Measurements from ENCODE around the gene TMUB2.

TMUB2 gene

DNA sequence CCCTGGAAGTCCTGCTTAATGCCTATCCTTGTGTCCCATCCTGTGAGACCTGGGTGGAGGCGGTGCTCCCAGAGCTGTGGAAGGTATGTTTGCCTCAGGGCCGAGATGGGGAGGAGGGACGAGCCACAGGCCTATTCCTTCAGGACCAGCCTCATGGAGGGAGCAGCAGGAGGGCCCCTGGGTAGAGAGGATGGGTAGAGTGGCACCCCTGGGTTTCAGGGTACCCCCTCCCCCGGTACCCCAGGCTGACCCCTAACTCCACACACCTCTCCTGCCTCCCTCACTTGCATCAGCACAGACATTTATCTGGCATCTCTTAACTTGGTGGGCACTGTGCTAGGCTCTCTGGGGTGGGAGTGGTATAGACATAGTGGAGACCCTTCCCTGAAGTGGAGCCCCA is 9.1 kb upstream of the TMUB2 start:
- Histone ChIP-seq H3K9me3 (ENCODE audit: control insufficient read depth, insufficient read depth, low read depth, low read length) (0 out of 2 replicates have a peak, but pooled peaks cover 5% of the 10 kb centered on the region), H3K27ac (ENCODE audit: low read depth, low read length) (no peak overlapping the region), H3K27me3 (ENCODE audit: control insufficient read depth, insufficient read depth, low read length) (no peaks in the 10 kb centered on the region), H3K36me3 (ENCODE audit: control insufficient read depth, insufficient read depth, low read length) (peaks cover 50% of the 10 kb centered on the region), H3K9ac (ENCODE audit: low read length) (no peak overlapping the region), H3K4me3 (ENCODE audit: low read depth, low read length) (no peak overlapping the region), H3K4me1 (ENCODE audit: control insufficient read depth, insufficient read depth, low read length) (no peaks in the 10 kb centered on the region)

- 0 out of 2 replicates have a peak, but pooled peaks cover 5% of the 10 kb centered on the region for H3K9me3 ChIP-seq (ENCODE audit: control insufficient read depth, insufficient read depth, low read depth, low read length)
- H3K4me3 ChIP-seq (ENCODE audit: low read depth, low read length) = no peak overlapping the region
- peaks cover 55% of the 10 kb centered on the region for H3K36me3 ChIP-seq (ENCODE audit: control insufficient read depth, insufficient read depth, low read length)
- H3K9ac ChIP-seq (ENCODE audit: low read length) = no peak overlapping the region
- H3K4me1 ChIP-seq (ENCODE audit: control insufficient read depth, insufficient read depth, low read length) = no peaks in the 10 kb centered on the region
- no peak overlapping the region for H3K27ac ChIP-seq (ENCODE audit: low read depth, low read length)
- no peaks in the 10 kb centered on the region for H3K27me3 ChIP-seq (ENCODE audit: control insufficient read depth, insufficient read depth, low read length)
These were observed 8.6 kb upstream of the TMUB2 start for GRCh38 chr17:44178133-44178532.

DNA sequence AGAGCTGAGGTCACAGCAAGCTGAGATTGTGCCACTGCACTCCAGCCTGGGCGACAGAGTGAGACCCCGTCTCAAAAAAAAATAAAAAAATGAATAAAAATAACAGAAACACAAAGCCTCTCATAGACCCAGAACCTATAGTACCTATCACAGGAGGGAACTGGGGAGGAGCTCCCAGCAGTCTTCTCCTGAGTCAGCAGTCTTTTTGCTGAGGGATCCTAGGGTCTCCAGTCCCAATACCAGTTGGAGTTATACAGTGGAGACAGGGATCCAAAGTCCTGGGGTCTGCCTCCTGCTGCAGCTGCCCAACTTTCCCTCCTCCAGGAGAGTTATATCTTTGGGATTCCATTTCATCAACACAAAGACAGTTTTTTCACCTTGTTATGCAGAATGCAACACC is 3.7 kb upstream of the TMUB2 start:
- H3K4me3 ChIP-seq (ENCODE audit: low read depth, low read length) = no peak overlapping the region
- peaks cover 41% of the 10 kb centered on the region for H3K36me3 ChIP-seq (ENCODE audit: control insufficient read depth, insufficient read depth, low read length)
- 0 out of 2 replicates have a peak, but pooled peaks cover 5% of the 10 kb centered on the region for H3K9me3 ChIP-seq (ENCODE audit: control insufficient read depth, insufficient read depth, low read depth, low read length)
- H3K27ac ChIP-seq (ENCODE audit: low read depth, low read length) = no peak overlapping the region
- H3K27me3 ChIP-seq (ENCODE audit: control insufficient read depth, insufficient read depth, low read length) = no peaks in the 10 kb centered on the region
- H3K9ac ChIP-seq (ENCODE audit: low read length) = no peak overlapping the region
- H3K4me1 ChIP-seq (ENCODE audit: control insufficient read depth, insufficient read depth, low read length) = no peaks in the 10 kb centered on the region; the same call in 1 of the 2 replicates

DNA sequence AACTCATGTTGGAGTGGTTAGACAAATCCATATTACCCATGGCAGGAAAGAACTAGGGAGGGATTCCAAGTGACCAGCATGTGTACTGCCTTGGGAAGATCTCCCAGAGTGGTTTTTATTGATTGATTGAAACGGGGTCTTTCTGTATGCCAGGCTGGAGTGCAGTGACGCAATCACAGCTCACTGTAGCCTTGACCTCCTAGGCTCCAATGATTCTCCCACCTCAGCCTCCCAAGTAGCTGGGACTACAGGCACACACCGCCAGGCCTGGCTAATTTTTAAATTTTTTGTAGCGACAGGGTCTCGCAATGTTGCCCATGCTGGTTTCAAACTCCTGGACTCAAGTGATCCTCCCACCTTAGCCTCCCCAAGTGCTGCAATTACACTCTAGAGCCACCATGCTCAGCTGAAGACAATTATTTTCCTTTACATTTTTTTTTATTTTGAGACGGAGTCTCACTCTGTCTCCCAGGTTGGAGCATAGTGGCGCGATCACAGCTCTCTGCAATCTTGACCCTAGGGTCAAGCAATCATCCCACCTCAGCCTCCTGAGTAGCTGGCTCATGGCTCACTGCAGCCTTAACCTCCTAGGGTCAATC is 2.5 kb upstream of the TMUB2 start:
- H3K27me3 ChIP-seq (ENCODE audit: control insufficient read depth, insufficient read depth, low read length) = no peaks in the 10 kb centered on the region
- H3K9ac ChIP-seq (ENCODE audit: low read length) = no peak overlapping the region
- no peaks in the 10 kb centered on the region; the same call in 1 of the 2 replicates for H3K4me1 ChIP-seq (ENCODE audit: control insufficient read depth, insufficient read depth, low read length)
- H3K27ac ChIP-seq (ENCODE audit: low read depth, low read length) = no peak overlapping the region
- H3K4me3 ChIP-seq (ENCODE audit: low read depth, low read length) = no peak overlapping the region
- 0 out of 2 replicates have a peak, but pooled peaks cover 5% of the 10 kb centered on the region for H3K9me3 ChIP-seq (ENCODE audit: control insufficient read depth, insufficient read depth, low read depth, low read length)
- peaks cover 37% of the 10 kb centered on the region for H3K36me3 ChIP-seq (ENCODE audit: control insufficient read depth, insufficient read depth, low read length)

DNA sequence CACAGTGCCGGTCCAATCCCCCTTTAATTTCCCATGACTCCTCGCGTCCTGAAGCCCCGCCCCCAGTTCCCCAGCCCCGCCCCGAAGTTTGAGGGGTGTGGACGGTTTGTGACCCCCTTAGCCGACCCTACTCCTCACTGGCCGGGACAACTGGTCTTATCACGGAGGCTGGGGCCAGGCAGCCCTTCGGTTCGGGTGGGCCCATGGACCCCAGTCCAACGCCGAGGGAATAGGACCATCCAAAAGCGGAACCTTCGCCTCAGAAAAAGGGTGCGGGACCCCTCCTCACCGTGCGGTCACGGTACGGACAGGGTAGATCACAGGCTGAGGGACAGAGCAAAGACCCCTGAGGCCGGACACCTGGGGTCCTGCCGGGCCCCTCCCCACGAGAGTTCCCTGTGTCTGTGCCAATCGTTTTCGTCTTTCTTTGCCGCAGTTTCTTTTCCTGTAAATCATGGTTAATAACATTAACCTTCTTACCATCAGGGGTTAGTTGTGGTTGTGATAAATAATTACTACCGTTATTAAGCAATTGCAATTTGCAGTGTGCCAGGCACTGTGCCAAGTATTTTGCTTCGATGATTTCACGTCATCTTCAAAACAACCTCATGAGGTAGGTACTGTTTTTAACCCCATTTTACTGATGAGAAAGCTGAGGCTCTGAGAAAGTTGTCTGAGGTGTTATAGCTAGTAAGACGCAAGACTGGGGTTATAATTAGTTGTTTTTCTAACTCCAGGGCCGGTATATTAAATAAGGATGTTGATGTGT is 543 bp downstream of the TMUB2 start:
- peak overlapping the region; percentile 52; the same call in 1 of the 2 replicates for H3K27ac ChIP-seq (ENCODE audit: low read depth, low read length)
- no peaks in the 10 kb centered on the region for H3K27me3 ChIP-seq (ENCODE audit: control insufficient read depth, insufficient read depth, low read length)
- H3K9ac ChIP-seq (ENCODE audit: low read length) = peak overlapping the region; percentile 86
- peaks cover 41% of the 10 kb centered on the region for H3K36me3 ChIP-seq (ENCODE audit: control insufficient read depth, insufficient read depth, low read length)
- peaks cover 9% of the 10 kb centered on the region for H3K4me1 ChIP-seq (ENCODE audit: control insufficient read depth, insufficient read depth, low read length)
- H3K9me3 ChIP-seq (ENCODE audit: control insufficient read depth, insufficient read depth, low read depth, low read length) = no peaks in the 10 kb centered on the region
- peak overlapping the region; percentile 98 for H3K4me3 ChIP-seq (ENCODE audit: low read depth, low read length)

- Histone ChIP-seq H3K9ac (ENCODE audit: low read length) (no peak overlapping the region), H3K4me3 (ENCODE audit: low read depth, low read length) (no peak overlapping the region), H3K9me3 (ENCODE audit: control insufficient read depth, insufficient read depth, low read depth, low read length) (no peaks in the 10 kb centered on the region), H3K27ac (ENCODE audit: low read depth, low read length) (no peak overlapping the region), H3K27me3 (ENCODE audit: control insufficient read depth, insufficient read depth, low read length) (no peaks in the 10 kb centered on the region), H3K36me3 (ENCODE audit: control insufficient read depth, insufficient read depth, low read length) (peaks cover 44% of the 10 kb centered on the region), H3K4me1 (ENCODE audit: control insufficient read depth, insufficient read depth, low read length) (peaks cover 19% of the 10 kb centered on the region)
These were observed 2.0 kb downstream of the TMUB2 start for GRCh38 chr17:44188576-44189403.

DNA sequence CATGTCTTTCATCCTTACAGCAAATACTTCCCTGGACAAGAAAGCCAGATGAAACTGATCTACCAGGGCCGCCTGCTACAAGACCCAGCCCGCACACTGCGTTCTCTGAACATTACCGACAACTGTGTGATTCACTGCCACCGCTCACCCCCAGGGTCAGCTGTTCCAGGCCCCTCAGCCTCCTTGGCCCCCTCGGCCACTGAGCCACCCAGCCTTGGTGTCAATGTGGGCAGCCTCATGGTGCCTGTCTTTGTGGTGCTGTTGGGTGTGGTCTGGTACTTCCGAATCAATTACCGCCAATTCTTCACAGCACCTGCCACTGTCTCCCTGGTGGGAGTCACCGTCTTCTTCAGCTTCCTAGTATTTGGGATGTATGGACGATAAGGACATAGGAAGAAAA is 3.7 kb downstream of the TMUB2 start:
- peaks cover 50% of the 10 kb centered on the region for H3K36me3 ChIP-seq (ENCODE audit: control insufficient read depth, insufficient read depth, low read length)
- H3K9me3 ChIP-seq (ENCODE audit: control insufficient read depth, insufficient read depth, low read depth, low read length) = no peaks in the 10 kb centered on the region
- H3K4me1 ChIP-seq (ENCODE audit: control insufficient read depth, insufficient read depth, low read length) = peaks cover 19% of the 10 kb centered on the region
- H3K9ac ChIP-seq (ENCODE audit: low read length) = no peak overlapping the region
- no peaks in the 10 kb centered on the region for H3K27me3 ChIP-seq (ENCODE audit: control insufficient read depth, insufficient read depth, low read length)
- H3K4me3 ChIP-seq (ENCODE audit: low read depth, low read length) = no peak overlapping the region
- H3K27ac ChIP-seq (ENCODE audit: low read depth, low read length) = no peak overlapping the region

DNA sequence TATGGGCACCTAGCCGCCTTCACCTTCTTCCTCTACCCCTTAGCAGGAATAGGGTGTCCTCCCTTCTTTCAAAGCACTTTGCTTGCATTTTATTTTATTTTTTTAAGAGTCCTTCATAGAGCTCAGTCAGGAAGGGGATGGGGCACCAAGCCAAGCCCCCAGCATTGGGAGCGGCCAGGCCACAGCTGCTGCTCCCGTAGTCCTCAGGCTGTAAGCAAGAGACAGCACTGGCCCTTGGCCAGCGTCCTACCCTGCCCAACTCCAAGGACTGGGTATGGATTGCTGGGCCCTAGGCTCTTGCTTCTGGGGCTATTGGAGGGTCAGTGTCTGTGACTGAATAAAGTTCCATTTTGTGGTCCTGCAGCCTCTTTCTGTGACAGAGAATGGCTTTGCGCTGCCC is 4.6 kb downstream of the TMUB2 start:
- Histone ChIP-seq H3K27ac (ENCODE audit: low read depth, low read length) (no peak overlapping the region), H3K9ac (ENCODE audit: low read length) (no peak overlapping the region), H3K27me3 (ENCODE audit: control insufficient read depth, insufficient read depth, low read length) (no peaks in the 10 kb centered on the region), H3K9me3 (ENCODE audit: control insufficient read depth, insufficient read depth, low read depth, low read length) (no peaks in the 10 kb centered on the region), H3K36me3 (ENCODE audit: control insufficient read depth, insufficient read depth, low read length) (peaks cover 57% of the 10 kb centered on the region), H3K4me1 (ENCODE audit: control insufficient read depth, insufficient read depth, low read length) (peaks cover 19% of the 10 kb centered on the region), H3K4me3 (ENCODE audit: low read depth, low read length) (no peak overlapping the region)

DNA sequence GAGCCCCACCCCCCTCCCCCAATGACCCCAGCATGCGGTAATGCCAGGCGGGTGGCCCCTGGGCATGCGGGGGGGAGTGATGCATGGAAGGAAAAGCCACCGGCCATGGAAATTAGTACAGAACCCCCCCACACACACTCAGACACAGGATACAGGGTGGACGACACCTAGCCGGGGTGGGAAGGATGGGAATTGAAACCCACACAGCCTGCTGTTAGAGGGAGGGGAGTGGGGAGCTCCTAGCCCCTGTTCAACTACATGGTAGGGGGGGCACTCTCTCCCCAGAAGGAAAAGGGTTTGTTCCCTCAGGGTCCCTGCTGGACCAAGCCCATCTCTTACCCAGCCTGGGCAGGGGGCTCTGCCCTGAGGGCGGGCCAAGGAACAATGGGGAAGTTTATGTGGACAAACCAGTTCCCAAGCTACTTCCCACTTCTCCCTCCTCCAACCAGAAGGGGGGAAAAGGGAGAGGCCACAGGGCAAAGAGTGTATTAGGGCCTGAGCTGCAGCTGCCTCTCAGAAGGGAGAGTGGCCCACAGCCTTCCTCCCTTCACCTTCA is 5.2 kb downstream of the TMUB2 start:
- Histone ChIP-seq H3K4me1 (ENCODE audit: control insufficient read depth, insufficient read depth, low read length) (peaks cover 19% of the 10 kb centered on the region), H3K4me3 (ENCODE audit: low read depth, low read length) (no peak overlapping the region), H3K27me3 (ENCODE audit: control insufficient read depth, insufficient read depth, low read length) (no peaks in the 10 kb centered on the region), H3K9me3 (ENCODE audit: control insufficient read depth, insufficient read depth, low read depth, low read length) (no peaks in the 10 kb centered on the region), H3K27ac (ENCODE audit: low read depth, low read length) (no peak overlapping the region; the same call in 1 of the 2 replicates), H3K9ac (ENCODE audit: low read length) (peak overlapping the region; percentile 23), H3K36me3 (ENCODE audit: control insufficient read depth, insufficient read depth, low read length) (peaks cover 62% of the 10 kb centered on the region)

DNA sequence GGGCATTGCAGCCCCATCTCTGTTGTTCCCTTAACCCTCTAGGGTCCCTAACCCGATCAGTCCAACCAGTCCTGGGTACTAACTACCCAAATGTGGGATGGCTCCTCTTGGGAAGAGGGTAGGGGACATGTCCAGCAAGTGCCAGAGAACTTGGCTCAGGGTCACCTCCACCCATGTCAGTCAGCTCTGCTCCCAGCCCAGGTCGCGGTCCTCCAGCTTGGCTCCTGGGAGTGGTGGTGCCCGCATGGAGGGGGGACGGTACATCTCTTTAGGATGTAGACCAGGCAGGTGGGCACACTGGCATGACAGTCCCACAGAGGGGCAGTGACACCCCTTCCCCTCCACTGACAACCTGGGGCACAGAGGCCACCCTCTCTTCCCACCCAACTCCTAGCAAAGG is 6.0 kb downstream of the TMUB2 start:
- no peaks in the 10 kb centered on the region for H3K9me3 ChIP-seq (ENCODE audit: control insufficient read depth, insufficient read depth, low read depth, low read length)
- H3K27me3 ChIP-seq (ENCODE audit: control insufficient read depth, insufficient read depth, low read length) = no peaks in the 10 kb centered on the region
- H3K27ac ChIP-seq (ENCODE audit: low read depth, low read length) = no peak overlapping the region; the same call in 1 of the 2 replicates
- no peak overlapping the region for H3K4me3 ChIP-seq (ENCODE audit: low read depth, low read length)
- peaks cover 69% of the 10 kb centered on the region for H3K36me3 ChIP-seq (ENCODE audit: control insufficient read depth, insufficient read depth, low read length)
- no peak overlapping the region for H3K9ac ChIP-seq (ENCODE audit: low read length)
- H3K4me1 ChIP-seq (ENCODE audit: control insufficient read depth, insufficient read depth, low read length) = peaks cover 21% of the 10 kb centered on the region

Data from HUES6 (cell line).